ENCODE data around the gene OTULINL. TPM values are rescaled to one million over a fixed set of nuclear protein-coding genes. Genes with fewer than 3 reads are reported as not detected.

Gene OTULINL
- total and polyA plus RNA-seq, 2 donors (not counting 1 experiment from before 2014, with no cell fraction given) = 0.17 to 2.4 TPM

GRCh38 chr5:14597080-14597479 is 15.5 kb downstream of the OTULINL start:
- no peak overlapping the region for H3K4me3 ChIP-seq (replicated peaks in 1 of 4; ENCODE audit: control extremely low read depth in 1 of 4, insufficient read depth in 1 of 4, low read depth in 3 of 4, low read length in 4 of 4)
- no peaks in the 10 kb centered on the region for H3K27me3 ChIP-seq (ENCODE audit: control insufficient read depth, insufficient read depth, low read length)
- no peaks in the 10 kb centered on the region for H3K9me3 ChIP-seq (ENCODE audit: control insufficient read depth, insufficient read depth, low read depth, low read length)
- TF ChIP-seq CTCF (conservative IDR thresholded peaks at IDR 0.05 in 1 of 2, IDR thresholded peaks at IDR 0.05 in 1 of 2; ENCODE audit: low read depth in 1 of 2, low read length in 2 of 2) = no peak
- no peak overlapping the region for H3K9ac ChIP-seq (ENCODE audit: insufficient read depth, low read length)
- H3K4me1 ChIP-seq (ENCODE audit: control insufficient read depth, extremely low read depth, insufficient read depth, low read length) = no peaks in the 10 kb centered on the region
- no peaks in the 10 kb centered on the region for H4K20me1 ChIP-seq (ENCODE audit: control insufficient read depth, extremely low read depth, insufficient read depth, low read length)
- DNase-seq (ENCODE audit: low read depth in 2 of 2) = no peak
- no peak overlapping the region for H2AFZ ChIP-seq (ENCODE audit: low read length)
- H3K4me2 ChIP-seq (ENCODE audit: extremely low read depth, insufficient read depth, low read length) = no peak overlapping the region
- no peak overlapping the region for H3K27ac ChIP-seq (ENCODE audit: insufficient read depth, low read length)
- H3K79me2 ChIP-seq (ENCODE audit: control insufficient read depth, insufficient read depth, low read length) = no peaks in the 10 kb centered on the region
- no peaks in the 10 kb centered on the region for H3K36me3 ChIP-seq (ENCODE audit: control insufficient read depth, insufficient read depth, low read length)

- Histone ChIP-seq H3K27ac (ENCODE audit: insufficient read depth, low read length) (no peak overlapping the region), H3K36me3 (ENCODE audit: control insufficient read depth, insufficient read depth, low read length) (no peaks in the 10 kb centered on the region), H2AFZ (ENCODE audit: low read length) (no peak overlapping the region), H3K9me3 (ENCODE audit: control insufficient read depth, insufficient read depth, low read depth, low read length) (no peaks in the 10 kb centered on the region), H3K4me2 (ENCODE audit: extremely low read depth, insufficient read depth, low read length) (no peak overlapping the region), H4K20me1 (ENCODE audit: control insufficient read depth, extremely low read depth, insufficient read depth, low read length) (no peaks in the 10 kb centered on the region), H3K9ac (ENCODE audit: insufficient read depth, low read length) (no peak overlapping the region), H3K4me1 (ENCODE audit: control insufficient read depth, extremely low read depth, insufficient read depth, low read length) (no peaks in the 10 kb centered on the region), H3K27me3 (ENCODE audit: control insufficient read depth, insufficient read depth, low read length) (no peaks in the 10 kb centered on the region), H3K79me2 (ENCODE audit: control insufficient read depth, insufficient read depth, low read length) (no peaks in the 10 kb centered on the region), H3K4me3 (replicated peaks in 1 of 4; ENCODE audit: control extremely low read depth in 1 of 4, insufficient read depth in 1 of 4, low read depth in 3 of 4, low read length in 4 of 4) (no peak overlapping the region)
- no peak for TF ChIP-seq CTCF (conservative IDR thresholded peaks at IDR 0.05 in 1 of 2, IDR thresholded peaks at IDR 0.05 in 1 of 2; ENCODE audit: low read depth in 1 of 2, low read length in 2 of 2)
- DNase-seq (ENCODE audit: low read depth in 2 of 2) = no peak
Measured at GRCh38 chr5:14598225-14598624, 16.6 kb downstream of the OTULINL start.

DNA sequence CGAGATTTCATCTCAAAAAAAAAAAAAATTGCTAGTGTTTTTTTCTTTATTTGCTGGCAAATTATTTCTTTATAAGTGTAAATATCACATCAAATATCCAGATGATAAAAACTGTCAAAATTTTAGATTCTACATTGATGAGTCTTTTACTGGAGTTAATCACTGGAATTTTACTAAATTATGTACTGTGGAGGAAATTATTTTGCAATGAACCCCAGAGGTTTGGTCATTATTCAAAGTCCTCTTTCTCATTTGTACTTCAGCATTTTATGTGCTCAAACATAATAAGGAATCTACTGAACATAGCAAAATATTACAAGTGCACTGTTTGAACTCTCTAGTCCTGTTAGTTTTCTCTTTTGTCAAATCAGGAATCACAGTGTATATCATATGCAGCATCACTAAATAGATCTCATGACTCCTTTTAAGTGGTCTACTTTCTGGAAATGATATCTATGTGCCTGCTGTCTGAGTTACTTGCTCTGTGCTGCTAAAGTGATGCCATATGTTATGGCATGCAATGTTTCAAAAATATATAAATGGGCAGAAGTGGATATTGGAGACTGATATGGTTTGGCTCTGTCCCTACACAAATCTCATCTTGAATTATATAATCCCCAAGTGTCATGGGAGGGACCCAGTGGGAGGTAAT is 18.0 kb downstream of the OTULINL start:
- Histone ChIP-seq H3K79me2 (ENCODE audit: control insufficient read depth, insufficient read depth, low read length) (no peaks in the 10 kb centered on the region), H3K4me3 (replicated peaks in 1 of 4; ENCODE audit: control extremely low read depth in 1 of 4, insufficient read depth in 1 of 4, low read depth in 3 of 4, low read length in 4 of 4) (no peak overlapping the region), H4K20me1 (ENCODE audit: control insufficient read depth, extremely low read depth, insufficient read depth, low read length) (no peaks in the 10 kb centered on the region), H3K9me3 (ENCODE audit: control insufficient read depth, insufficient read depth, low read depth, low read length) (no peaks in the 10 kb centered on the region), H2AFZ (ENCODE audit: low read length) (no peak overlapping the region), H3K27ac (ENCODE audit: insufficient read depth, low read length) (no peak overlapping the region), H3K4me1 (ENCODE audit: control insufficient read depth, extremely low read depth, insufficient read depth, low read length) (no peaks in the 10 kb centered on the region), H3K9ac (ENCODE audit: insufficient read depth, low read length) (no peak overlapping the region), H3K4me2 (ENCODE audit: extremely low read depth, insufficient read depth, low read length) (no peak overlapping the region), H3K27me3 (ENCODE audit: control insufficient read depth, insufficient read depth, low read length) (no peaks in the 10 kb centered on the region), H3K36me3 (ENCODE audit: control insufficient read depth, insufficient read depth, low read length) (no peaks in the 10 kb centered on the region)
- TF ChIP-seq EZH2 (IDR thresholded peaks at IDR 0.05; ENCODE audit: low read length, missing control alignments) (no peak), CTCF (conservative IDR thresholded peaks at IDR 0.05 in 1 of 2, IDR thresholded peaks at IDR 0.05 in 1 of 2; ENCODE audit: low read depth in 1 of 2, low read length in 2 of 2) (no peak)
- no peak for DNase-seq (ENCODE audit: low read depth in 2 of 2)

Measured in fibroblast of lung (primary cell).